Stimulated activated CD4-positive, alpha-beta T cell treated with anti-CD3 and anti-CD28 coated beads, Interleukin-2, amount 100 ng/mL, for 4 hours (primary cell): ENCODE data around the gene TBX2.
"Not testable (repeated sequence)": the region's sequence is repeated elsewhere in the genome, so short reads cannot be mapped to it uniquely, and the experiment has no call there.

Experiments used
- DNase-seq: peaks from one replicate; pipeline ENCODE4 v3.0.0-alpha.2; 2020; ENCODE audit warnings: low read depth

The TBX2 gene

GRCh38 chr17:61413661-61414126, 14.1 kb downstream of the TBX2 start:
- no peak for DNase-seq

GRCh38 chr17:61414141-61414935, 14.7 kb downstream of the TBX2 start:
- no peak for DNase-seq

GRCh38 chr17:61414936-61415251, 15.3 kb downstream of the TBX2 start:
- no peak for DNase-seq

- no peak for DNase-seq
Observed at GRCh38 chr17:61415374-61416210, 15.9 kb downstream of the TBX2 start.

- DNase-seq = no peak
Observed at GRCh38 chr17:61416211-61416539, 16.5 kb downstream of the TBX2 start.

- no peak for DNase-seq
Observed at GRCh38 chr17:61416540-61417363, 17.1 kb downstream of the TBX2 start.

- DNase-seq = no peak
Observed at GRCh38 chr17:61418449-61418848, 18.8 kb downstream of the TBX2 start.

GRCh38 chr17:61419496-61420046, 19.9 kb downstream of the TBX2 start:
- no peak for DNase-seq

GRCh38 chr17:61420052-61420451, 20.4 kb downstream of the TBX2 start:
- no peak for DNase-seq

GRCh38 chr17:61420745-61421398, 21.2 kb downstream of the TBX2 start:
- no peak for DNase-seq

GRCh38 chr17:61421460-61421859, 21.8 kb downstream of the TBX2 start:
- no peak for DNase-seq

GRCh38 chr17:61422116-61422799, 22.6 kb downstream of the TBX2 start:
- no peak for DNase-seq

GRCh38 chr17:61422869-61423268, 23.2 kb downstream of the TBX2 start:
- DNase-seq = no peak

GRCh38 chr17:61423967-61424649, 24.5 kb downstream of the TBX2 start:
- no peak for DNase-seq

GRCh38 chr17:61425682-61426481, 26.2 kb downstream of the TBX2 start:
- no peak for DNase-seq

- no peak for DNase-seq
Observed at GRCh38 chr17:61426482-61427304, 27.1 kb downstream of the TBX2 start.

- DNase-seq = no peak
Observed at GRCh38 chr17:61427567-61427966, 27.9 kb downstream of the TBX2 start.

- no peak for DNase-seq
Observed at GRCh38 chr17:61429274-61429673, 29.6 kb downstream of the TBX2 start.

GRCh38 chr17:61429831-61430230, 30.2 kb downstream of the TBX2 start:
- DNase-seq = not testable (repeated sequence)
